AG09309 (cell line): Measurements from ENCODE around the gene FBXL19.

Experiments
- DNase-seq: peaks from one replicate; pipeline ENCODE4 v3.0.0-alpha.2; 2010; ENCODE audit warnings: low read depth
- H3K4me3 ChIP-seq: 2 replicates; pipeline ENCODE4 v1.5.1; 2011; ENCODE audit warnings: mild to moderate bottlenecking, low read depth, low read length, moderate library complexity; ENCODE audit not compliant: control insufficient read depth
- TF ChIP-seq, protein P1 (sequence below): IDR thresholded peaks from 2 replicates; pipeline ENCODE4 v1.5.1; 2011; ENCODE audit warnings: mild to moderate bottlenecking, low read depth, low read length, inconsistent platforms; ENCODE audit not compliant: insufficient read depth, control insufficient read depth; ENCODE audit errors: missing control alignments

Gene FBXL19

DNA sequence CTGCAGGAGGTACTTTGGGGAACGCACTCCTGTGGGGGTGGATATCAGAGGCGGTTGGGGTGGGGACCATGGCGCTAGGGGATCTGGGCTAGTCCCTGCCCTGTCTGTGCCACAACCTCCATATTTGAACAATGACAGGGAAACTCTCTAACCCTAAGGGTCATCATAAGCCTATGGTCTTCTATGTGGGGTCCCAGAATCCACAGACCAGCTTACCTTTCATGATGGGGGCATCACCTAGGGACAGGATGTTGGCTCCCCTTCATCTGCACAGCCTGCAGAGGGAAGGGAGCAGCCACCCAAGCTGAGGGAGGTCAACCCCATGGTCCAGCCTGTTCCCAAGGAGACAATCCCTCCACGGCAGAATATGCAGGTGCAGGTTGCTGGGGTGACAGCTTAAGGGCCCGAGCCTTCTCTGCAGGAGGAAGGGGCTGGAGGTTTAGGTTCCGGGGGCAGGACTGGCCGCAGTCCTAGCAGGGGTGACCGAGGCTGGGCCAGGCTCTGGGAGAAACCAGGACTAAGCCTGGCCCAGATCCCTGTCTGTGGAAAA is 27.2 kb downstream of the FBXL19 start:
- H3K4me3 ChIP-seq = peak overlapping the region; percentile 88
- TF ChIP-seq, protein P1, sequence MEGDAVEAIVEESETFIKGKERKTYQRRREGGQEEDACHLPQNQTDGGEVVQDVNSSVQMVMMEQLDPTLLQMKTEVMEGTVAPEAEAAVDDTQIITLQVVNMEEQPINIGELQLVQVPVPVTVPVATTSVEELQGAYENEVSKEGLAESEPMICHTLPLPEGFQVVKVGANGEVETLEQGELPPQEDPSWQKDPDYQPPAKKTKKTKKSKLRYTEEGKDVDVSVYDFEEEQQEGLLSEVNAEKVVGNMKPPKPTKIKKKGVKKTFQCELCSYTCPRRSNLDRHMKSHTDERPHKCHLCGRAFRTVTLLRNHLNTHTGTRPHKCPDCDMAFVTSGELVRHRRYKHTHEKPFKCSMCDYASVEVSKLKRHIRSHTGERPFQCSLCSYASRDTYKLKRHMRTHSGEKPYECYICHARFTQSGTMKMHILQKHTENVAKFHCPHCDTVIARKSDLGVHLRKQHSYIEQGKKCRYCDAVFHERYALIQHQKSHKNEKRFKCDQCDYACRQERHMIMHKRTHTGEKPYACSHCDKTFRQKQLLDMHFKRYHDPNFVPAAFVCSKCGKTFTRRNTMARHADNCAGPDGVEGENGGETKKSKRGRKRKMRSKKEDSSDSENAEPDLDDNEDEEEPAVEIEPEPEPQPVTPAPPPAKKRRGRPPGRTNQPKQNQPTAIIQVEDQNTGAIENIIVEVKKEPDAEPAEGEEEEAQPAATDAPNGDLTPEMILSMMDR = no peak
- no peak for DNase-seq

DNA sequence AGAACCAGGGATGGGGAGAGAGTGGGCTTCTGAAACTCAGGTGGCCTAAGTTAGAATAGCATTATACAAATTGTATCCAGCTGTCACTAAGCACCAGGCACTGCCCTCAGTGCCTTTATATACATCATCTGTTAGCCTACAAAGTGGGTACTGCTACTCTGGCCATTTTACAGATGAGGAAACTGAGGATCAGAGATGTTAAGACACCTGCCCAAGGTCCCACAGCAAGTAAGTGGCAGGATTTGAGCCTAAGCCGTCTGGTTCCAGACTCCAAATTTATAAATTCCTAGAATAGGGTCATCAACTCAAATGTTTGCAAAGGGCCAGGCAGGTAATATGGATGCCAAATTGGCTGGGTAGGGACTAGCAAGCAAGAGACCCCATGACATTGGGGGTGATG is 27.8 kb downstream of the FBXL19 start:
- no peak overlapping the region for H3K4me3 ChIP-seq
- TF ChIP-seq, protein P1 = no peak
- DNase-seq = no peak

DNA sequence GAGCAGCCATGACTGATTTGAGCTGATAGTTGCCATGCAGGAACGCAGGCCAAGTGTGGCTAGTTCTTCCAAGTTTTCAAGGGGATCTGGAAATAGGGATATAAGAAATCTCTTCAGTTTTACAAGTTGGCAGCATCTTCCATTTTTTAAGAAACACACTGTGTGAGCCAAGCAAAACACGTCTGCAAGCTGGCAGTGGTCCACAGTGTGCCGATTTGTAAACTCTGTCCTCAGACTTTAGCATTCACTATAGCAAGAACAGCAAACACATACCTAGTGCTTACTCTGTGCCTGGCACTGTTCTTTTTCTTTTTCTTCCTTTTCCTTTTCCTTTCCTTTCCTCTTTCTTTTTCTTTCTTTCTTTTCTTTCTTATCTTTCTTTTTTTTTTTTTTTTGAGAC is 28.4 kb downstream of the FBXL19 start:
- H3K4me3 ChIP-seq = no peak overlapping the region
- TF ChIP-seq, protein P1 = no peak
- DNase-seq = peak; percentile 42

DNA sequence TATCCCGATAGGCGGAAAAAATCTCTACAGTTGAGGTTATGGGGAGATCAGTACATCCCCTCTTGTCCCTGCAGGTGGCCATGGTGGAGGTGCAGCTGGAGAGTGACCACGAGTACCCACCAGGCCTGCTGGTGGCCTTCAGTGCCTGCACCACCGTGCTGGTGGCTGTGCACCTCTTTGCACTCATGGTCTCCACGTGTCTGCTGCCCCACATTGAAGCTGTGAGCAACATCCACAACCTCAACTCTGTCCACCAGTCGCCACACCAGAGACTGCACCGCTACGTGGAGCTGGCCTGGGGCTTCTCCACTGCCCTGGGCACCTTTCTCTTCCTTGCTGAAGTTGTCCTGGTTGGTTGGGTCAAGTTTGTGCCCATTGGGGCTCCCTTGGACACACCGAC is 29.7 kb downstream of the FBXL19 start:
- H3K4me3 ChIP-seq = no peak overlapping the region
- TF ChIP-seq, protein P1 = no peak
- no peak for DNase-seq

DNA sequence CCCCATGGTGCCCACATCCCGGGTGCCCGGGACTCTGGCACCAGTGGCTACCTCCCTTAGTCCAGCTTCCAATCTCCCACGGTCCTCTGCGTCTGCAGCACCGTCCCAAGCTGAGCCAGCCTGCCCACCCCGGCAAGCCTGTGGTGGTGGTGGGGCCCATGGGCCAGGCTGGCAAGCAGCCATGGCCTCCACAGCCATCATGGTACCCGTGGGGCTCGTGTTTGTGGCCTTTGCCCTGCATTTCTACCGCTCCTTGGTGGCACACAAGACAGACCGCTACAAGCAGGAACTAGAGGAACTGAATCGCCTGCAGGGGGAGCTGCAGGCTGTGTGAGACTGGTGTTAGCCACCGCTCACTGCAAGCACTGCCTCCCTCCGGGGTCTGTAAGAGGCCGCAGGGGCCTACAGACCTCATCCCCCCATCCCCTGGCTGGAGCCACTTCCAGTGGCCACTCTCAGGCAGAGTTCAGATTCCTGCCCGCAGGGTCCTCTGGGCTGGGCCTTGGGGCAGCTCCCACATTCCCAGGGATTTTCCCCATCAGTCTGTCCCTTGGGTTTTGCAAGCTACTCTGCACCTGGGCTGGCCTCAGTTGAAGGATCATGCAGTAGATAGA is 30.2 kb downstream of the FBXL19 start:
- TF ChIP-seq, protein P1 = peak; percentile 81
- DNase-seq = no peak
- H3K4me3 ChIP-seq = no peak overlapping the region

DNA sequence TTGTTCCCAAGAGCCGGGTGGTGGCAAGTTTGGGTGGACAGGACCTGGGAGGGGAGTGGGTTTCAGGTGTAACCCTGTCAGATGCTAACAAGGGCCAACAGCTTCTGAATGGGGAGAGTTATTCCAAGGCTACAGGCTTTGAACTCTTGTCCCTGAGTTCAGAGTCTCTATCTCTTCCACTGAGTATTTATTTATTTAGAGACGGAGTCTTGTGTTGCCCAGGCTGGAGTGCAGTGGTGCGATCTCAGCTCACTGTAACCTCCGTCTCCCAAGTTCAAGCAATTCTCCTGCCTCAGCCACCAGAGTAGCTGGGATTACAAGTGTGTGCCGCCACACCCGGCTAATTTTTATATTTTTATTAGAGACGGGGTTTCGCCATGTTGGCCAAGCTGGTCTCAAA is 31.6 kb downstream of the FBXL19 start:
- DNase-seq = no peak
- TF ChIP-seq, protein P1 = no peak
- H3K4me3 ChIP-seq = no peak overlapping the region
